WTC11 (cell line): ENCODE measurements around the gene GATA6. TPM values are rescaled to one million over a fixed set of nuclear protein-coding genes. Genes with fewer than 3 reads are reported as not detected.

Source experiments
- ATAC-seq: fragments of 200-7000 bp; cut with Tn5 transposase; 2 replicates; pipeline ENCODE4 v1.10.0; 2021; ENCODE audit warnings: mild to moderate bottlenecking, moderate library complexity
- CTCF ChIA-PET: fragments of 300-600 bp; sonication (Branson Sonifier 250); formaldehyde crosslinking; loops from one replicate; lab custom pipeline; 2021; ENCODE audit warnings: antibody characterized with exemption; lab: Charles Lee
- POLR2A ChIA-PET: fragments of 350-600 bp; sonication (Branson Sonifier 250); formaldehyde crosslinking; loops from one replicate; lab custom pipeline; 2021; ENCODE audit warnings: antibody characterized with exemption; lab: Charles Lee
- DNase-seq: peaks from one replicate; pipeline ENCODE4 v3.0.0; 2021; ENCODE audit warnings: low spot score
- H3K27ac Mint-ChIP-seq: 2 replicates; pipeline ENCODE4 v1.8.0; 2021; ENCODE audit warnings: mixed read lengths
- H3K27me3 Mint-ChIP-seq: 2 replicates; pipeline ENCODE4 v1.8.0; 2021; ENCODE audit warnings: low read depth, mild to moderate bottlenecking, moderate library complexity, mixed read lengths
- H3K36me3 Mint-ChIP-seq: 2 replicates; pipeline ENCODE4 v1.8.0; 2021; ENCODE audit warnings: mixed read lengths
- H3K4me1 Mint-ChIP-seq: 2 replicates; pipeline ENCODE4 v1.8.0; 2022; ENCODE audit warnings: mixed read lengths
- H3K4me3 Mint-ChIP-seq: 2 replicates; pipeline ENCODE4 v1.8.0; 2021; ENCODE audit warnings: mild to moderate bottlenecking, moderate library complexity, mixed read lengths
- H3K9me3 Mint-ChIP-seq: 2 replicates; pipeline ENCODE4 v1.8.0; 2021; ENCODE audit warnings: mixed read lengths
- ATF1 ChIP-seq: sonication (generic); formaldehyde crosslinking; IDR thresholded peaks from 2 replicates; pipeline ENCODE4 v1.8.1; 2023; ENCODE audit warnings: mild to moderate bottlenecking, moderate library complexity, missing genetic modification reagents
- CBFB ChIP-seq: sonication (generic); formaldehyde crosslinking; IDR thresholded peaks from 2 replicates; pipeline ENCODE4 v1.8.1; 2022; ENCODE audit warnings: mild to moderate bottlenecking, low read depth, missing genetic modification reagents
- ELF4 ChIP-seq: sonication (generic); formaldehyde crosslinking; IDR thresholded peaks from 2 replicates; pipeline ENCODE4 v1.8.1; 2022; ENCODE audit warnings: low read depth, mild to moderate bottlenecking, moderate library complexity, missing genetic modification reagents
- JUN ChIP-seq: sonication (generic); formaldehyde crosslinking; IDR thresholded peaks from 2 replicates; pipeline ENCODE4 v1.8.0; 2023; ENCODE audit warnings: mild to moderate bottlenecking, missing genetic modification reagents
- NFATC4 ChIP-seq: fragments of 250-450 bp; sonication (Bioruptor Pico); IDR thresholded peaks from 2 replicates; pipeline ENCODE4 v1.9.0; 2021; ENCODE audit warnings: mild to moderate bottlenecking
- NFE2L1 ChIP-seq: sonication (generic); formaldehyde crosslinking; IDR thresholded peaks from 2 replicates; pipeline ENCODE4 v1.8.1; 2023; ENCODE audit warnings: missing genetic modification reagents
- NR2C2 ChIP-seq: sonication (generic); formaldehyde crosslinking; IDR thresholded peaks from 2 replicates; pipeline ENCODE4 v1.8.0; 2022; ENCODE audit warnings: mild to moderate bottlenecking, missing genetic modification reagents
- SMAD4 ChIP-seq: sonication (generic); formaldehyde crosslinking; IDR thresholded peaks from 2 replicates; pipeline ENCODE4 v1.8.0; 2022; ENCODE audit warnings: mild to moderate bottlenecking, missing genetic modification reagents
- TP53 ChIP-seq: sonication (generic); formaldehyde crosslinking; IDR thresholded peaks from 2 replicates; pipeline ENCODE4 v1.8.1; 2023; ENCODE audit warnings: mild to moderate bottlenecking, missing genetic modification reagents
- ZBTB21 ChIP-seq: sonication (generic); formaldehyde crosslinking; IDR thresholded peaks from 2 replicates; pipeline ENCODE4 v1.8.1; 2023; ENCODE audit warnings: mild to moderate bottlenecking, missing genetic modification reagents, borderline replicate concordance
- ZNF219 ChIP-seq: sonication (generic); formaldehyde crosslinking; IDR thresholded peaks from 2 replicates; pipeline ENCODE4 v1.8.0; 2023; ENCODE audit warnings: missing genetic modification reagents, mild to moderate bottlenecking, borderline replicate concordance
- ZNF232 ChIP-seq: sonication (generic); formaldehyde crosslinking; IDR thresholded peaks from 2 replicates; pipeline ENCODE4 v1.8.0; 2022; ENCODE audit warnings: mild to moderate bottlenecking, missing genetic modification reagents
- total RNA-seq: library from RNA; stranded (reverse); gene quantifications from 3 replicates; pipeline ENCODE4 v1.2.3, GENCODE V29; 2021
- TF ChIP-seq, protein P1 (sequence below): sonication (generic); formaldehyde crosslinking; IDR thresholded peaks from 2 replicates; pipeline ENCODE4 v1.8.1; 2022; ENCODE audit warnings: mild to moderate bottlenecking, moderate library complexity, missing genetic modification reagents
- TF ChIP-seq, protein P2 (sequence below): sonication (generic); formaldehyde crosslinking; IDR thresholded peaks from 2 replicates; pipeline ENCODE4 v1.8.1; 2022; ENCODE audit warnings: missing genetic modification reagents, borderline replicate concordance
- TF ChIP-seq, protein P3 (sequence below): sonication (generic); formaldehyde crosslinking; IDR thresholded peaks from 2 replicates; pipeline ENCODE4 v1.8.0; 2023; ENCODE audit warnings: missing genetic modification reagents
- TF ChIP-seq, protein P4 (sequence below): sonication (generic); formaldehyde crosslinking; IDR thresholded peaks from 2 replicates; pipeline ENCODE4 v1.8.0; 2022; ENCODE audit warnings: mild to moderate bottlenecking, missing genetic modification reagents
- TF ChIP-seq, protein P5 (sequence below): fragments of 250-450 bp; sonication (Bioruptor Pico); IDR thresholded peaks from 2 replicates; pipeline ENCODE4 v1.9.0; 2021; ENCODE audit warnings: mild to moderate bottlenecking
- TF ChIP-seq, protein P6 (sequence below): fragments of 250-450 bp; sonication (Bioruptor Pico); IDR thresholded peaks from 2 replicates; pipeline ENCODE4 v2.1.2; 2022; ENCODE audit warnings: mild to moderate bottlenecking, moderate library complexity

GATA6 gene
- total RNA-seq, 1 experiment from 2014 or later: 0.15 TPM

DNA sequence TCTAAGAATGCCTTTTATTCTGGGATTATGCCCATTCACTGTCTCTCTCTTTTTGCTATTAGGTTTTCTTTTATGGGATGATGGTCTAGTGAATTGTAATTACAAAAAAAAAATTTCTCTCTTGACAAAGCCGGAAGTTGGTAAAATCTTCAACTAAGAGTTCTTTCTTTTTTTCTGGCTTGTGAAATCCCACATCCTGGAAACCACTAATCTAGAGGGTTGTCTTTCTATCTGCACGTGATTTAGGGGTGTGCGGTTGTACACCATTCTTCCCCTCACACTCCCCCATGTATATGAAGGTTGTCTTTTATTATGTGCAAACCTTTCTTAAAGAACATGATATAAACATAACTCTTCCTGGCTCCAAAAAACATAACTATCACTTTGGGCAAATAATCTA, 52.0 kb downstream of the GATA6 start (continued):
- no peak for TF ChIP-seq TP53
- TF ChIP-seq, protein P1, sequence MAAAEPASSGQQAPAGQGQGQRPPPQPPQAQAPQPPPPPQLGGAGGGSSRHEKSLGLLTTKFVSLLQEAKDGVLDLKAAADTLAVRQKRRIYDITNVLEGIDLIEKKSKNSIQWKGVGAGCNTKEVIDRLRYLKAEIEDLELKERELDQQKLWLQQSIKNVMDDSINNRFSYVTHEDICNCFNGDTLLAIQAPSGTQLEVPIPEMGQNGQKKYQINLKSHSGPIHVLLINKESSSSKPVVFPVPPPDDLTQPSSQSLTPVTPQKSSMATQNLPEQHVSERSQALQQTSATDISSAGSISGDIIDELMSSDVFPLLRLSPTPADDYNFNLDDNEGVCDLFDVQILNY (CRISPR knock-in tag): no peak
- no peak for TF ChIP-seq NFE2L1 (CRISPR knock-in tag)

DNA sequence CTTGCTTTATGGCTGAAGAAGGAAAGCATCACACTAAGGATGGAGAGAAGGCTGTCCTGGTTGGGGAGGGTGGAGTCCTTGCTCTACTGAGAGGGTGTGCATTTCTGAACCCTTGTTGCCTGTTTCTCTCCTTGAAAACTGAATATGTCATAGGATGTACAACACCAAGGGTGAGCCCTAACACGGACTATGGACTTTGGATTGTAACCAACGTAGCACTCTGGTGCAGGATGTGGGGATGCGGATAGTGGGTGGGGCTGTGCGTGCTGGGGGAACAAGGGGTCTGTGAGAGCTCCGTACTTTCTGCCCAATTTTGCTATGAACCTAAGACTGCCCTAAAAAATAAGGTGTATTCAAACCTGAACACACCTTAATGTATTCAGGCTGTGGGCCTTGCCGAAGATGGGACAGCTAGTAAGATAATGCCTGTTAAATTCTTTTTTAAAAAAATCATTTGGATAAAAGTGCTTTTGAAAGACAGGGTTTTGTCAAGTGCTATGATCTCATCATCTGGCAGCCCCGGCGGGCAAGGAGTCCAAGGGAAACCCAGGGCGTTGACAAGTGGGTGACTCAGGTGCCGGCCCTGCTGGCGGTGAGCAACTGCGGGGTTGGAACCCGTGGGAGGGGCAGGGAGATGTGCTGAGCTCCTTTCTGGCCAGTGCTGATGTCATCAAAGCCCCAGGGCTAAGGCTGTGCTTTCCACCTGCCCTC, 54.0 kb downstream of the GATA6 start:
- H3K4me3 Mint-ChIP-seq: no peak overlapping the region
- peaks cover 50% of the 10 kb centered on the region for H3K27me3 Mint-ChIP-seq
- DNase-seq (peak; percentile 21), ATAC-seq (peak; percentile 65; the same call in 1 of the 2 replicates)
- H3K9me3 Mint-ChIP-seq: 0 out of 2 replicates have a peak, but pooled peaks cover 4% of the 10 kb centered on the region
- H3K4me1 Mint-ChIP-seq: peaks cover 6% of the 10 kb centered on the region; the same call in 1 of the 2 replicates
- POLR2A ChIA-PET: no interaction called here
- CTCF ChIA-PET: interaction anchor here (1.6 kb wide), 1 partner anchor 155 kb away, joined by 3 read pairs; no protein-coding TSS in a partner anchor
- H3K27ac Mint-ChIP-seq: no peak overlapping the region
- H3K36me3 Mint-ChIP-seq: no peaks in the 10 kb centered on the region
- no peak for TF ChIP-seq ZNF232
- TF ChIP-seq, protein P2, sequence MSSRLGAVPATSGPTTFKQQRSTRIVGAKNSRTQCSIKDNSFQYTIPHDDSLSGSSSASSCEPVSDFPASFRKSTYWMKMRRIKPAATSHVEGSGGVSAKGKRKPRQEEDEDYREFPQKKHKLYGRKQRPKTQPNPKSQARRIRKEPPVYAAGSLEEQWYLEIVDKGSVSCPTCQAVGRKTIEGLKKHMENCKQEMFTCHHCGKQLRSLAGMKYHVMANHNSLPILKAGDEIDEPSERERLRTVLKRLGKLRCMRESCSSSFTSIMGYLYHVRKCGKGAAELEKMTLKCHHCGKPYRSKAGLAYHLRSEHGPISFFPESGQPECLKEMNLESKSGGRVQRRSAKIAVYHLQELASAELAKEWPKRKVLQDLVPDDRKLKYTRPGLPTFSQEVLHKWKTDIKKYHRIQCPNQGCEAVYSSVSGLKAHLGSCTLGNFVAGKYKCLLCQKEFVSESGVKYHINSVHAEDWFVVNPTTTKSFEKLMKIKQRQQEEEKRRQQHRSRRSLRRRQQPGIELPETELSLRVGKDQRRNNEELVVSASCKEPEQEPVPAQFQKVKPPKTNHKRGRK: no peak
- no peak for TF ChIP-seq SMAD4 (CRISPR knock-in tag)
- no peak for TF ChIP-seq ATF1
- TF ChIP-seq ZBTB21 (CRISPR knock-in tag): no peak
- TF ChIP-seq, protein P3, sequence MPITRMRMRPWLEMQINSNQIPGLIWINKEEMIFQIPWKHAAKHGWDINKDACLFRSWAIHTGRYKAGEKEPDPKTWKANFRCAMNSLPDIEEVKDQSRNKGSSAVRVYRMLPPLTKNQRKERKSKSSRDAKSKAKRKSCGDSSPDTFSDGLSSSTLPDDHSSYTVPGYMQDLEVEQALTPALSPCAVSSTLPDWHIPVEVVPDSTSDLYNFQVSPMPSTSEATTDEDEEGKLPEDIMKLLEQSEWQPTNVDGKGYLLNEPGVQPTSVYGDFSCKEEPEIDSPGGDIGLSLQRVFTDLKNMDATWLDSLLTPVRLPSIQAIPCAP (CRISPR knock-in tag): no peak
- TF ChIP-seq, protein P4, sequence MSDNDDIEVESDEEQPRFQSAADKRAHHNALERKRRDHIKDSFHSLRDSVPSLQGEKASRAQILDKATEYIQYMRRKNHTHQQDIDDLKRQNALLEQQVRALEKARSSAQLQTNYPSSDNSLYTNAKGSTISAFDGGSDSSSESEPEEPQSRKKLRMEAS: no peak
- TF ChIP-seq CBFB (CRISPR knock-in tag): no peak
- TF ChIP-seq JUN (CRISPR knock-in tag): no peak
- no peak for TF ChIP-seq ELF4
- TF ChIP-seq ZNF219 (CRISPR knock-in tag): no peak
- TF ChIP-seq, protein P5, sequence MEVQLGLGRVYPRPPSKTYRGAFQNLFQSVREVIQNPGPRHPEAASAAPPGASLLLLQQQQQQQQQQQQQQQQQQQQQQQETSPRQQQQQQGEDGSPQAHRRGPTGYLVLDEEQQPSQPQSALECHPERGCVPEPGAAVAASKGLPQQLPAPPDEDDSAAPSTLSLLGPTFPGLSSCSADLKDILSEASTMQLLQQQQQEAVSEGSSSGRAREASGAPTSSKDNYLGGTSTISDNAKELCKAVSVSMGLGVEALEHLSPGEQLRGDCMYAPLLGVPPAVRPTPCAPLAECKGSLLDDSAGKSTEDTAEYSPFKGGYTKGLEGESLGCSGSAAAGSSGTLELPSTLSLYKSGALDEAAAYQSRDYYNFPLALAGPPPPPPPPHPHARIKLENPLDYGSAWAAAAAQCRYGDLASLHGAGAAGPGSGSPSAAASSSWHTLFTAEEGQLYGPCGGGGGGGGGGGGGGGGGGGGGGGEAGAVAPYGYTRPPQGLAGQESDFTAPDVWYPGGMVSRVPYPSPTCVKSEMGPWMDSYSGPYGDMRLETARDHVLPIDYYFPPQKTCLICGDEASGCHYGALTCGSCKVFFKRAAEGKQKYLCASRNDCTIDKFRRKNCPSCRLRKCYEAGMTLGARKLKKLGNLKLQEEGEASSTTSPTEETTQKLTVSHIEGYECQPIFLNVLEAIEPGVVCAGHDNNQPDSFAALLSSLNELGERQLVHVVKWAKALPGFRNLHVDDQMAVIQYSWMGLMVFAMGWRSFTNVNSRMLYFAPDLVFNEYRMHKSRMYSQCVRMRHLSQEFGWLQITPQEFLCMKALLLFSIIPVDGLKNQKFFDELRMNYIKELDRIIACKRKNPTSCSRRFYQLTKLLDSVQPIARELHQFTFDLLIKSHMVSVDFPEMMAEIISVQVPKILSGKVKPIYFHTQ (CRISPR knock-in tag): no peak
- TF ChIP-seq, protein P6, sequence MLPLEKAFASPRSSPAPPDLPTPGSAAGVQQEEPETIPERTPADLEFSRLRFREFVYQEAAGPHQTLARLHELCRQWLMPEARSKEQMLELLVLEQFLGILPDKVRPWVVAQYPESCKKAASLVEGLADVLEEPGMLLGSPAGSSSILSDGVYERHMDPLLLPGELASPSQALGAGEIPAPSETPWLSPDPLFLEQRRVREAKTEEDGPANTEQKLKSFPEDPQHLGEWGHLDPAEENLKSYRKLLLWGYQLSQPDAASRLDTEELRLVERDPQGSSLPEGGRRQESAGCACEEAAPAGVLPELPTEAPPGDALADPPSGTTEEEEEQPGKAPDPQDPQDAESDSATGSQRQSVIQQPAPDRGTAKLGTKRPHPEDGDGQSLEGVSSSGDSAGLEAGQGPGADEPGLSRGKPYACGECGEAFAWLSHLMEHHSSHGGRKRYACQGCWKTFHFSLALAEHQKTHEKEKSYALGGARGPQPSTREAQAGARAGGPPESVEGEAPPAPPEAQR (CRISPR knock-in tag): no peak
- TF ChIP-seq NFATC4 (CRISPR knock-in tag): no peak
- no peak for TF ChIP-seq NR2C2 (CRISPR knock-in tag)
- TF ChIP-seq, all 79 proteins: peak for 0
